GM12891 (cell line): ENCODE results near the gene ADAM29.

Experiments used
- PAX5 ChIP-seq: IDR thresholded peaks from 2 replicates; pipeline ENCODE4 v1.6.1; 2011; ENCODE audit warnings: low read length, moderate library complexity, mild to moderate bottlenecking; ENCODE audit not compliant: insufficient read depth, severe bottlenecking
- POLR2A ChIP-seq: IDR thresholded peaks from 2 replicates; pipeline ENCODE4 v1.6.1; 2011; ENCODE audit warnings: low read depth, low read length, control low read depth
- POLR2AphosphoS5 ChIP-seq: IDR thresholded peaks from 2 replicates; pipeline ENCODE4 v1.6.1; 2011; ENCODE audit warnings: low read depth, low read length, control low read depth
- POU2F2 ChIP-seq: IDR thresholded peaks from 2 replicates; pipeline ENCODE4 v1.6.1; 2011; ENCODE audit warnings: low read depth, mild to moderate bottlenecking, control low read depth, low read length, moderate library complexity
- TAF1 ChIP-seq: IDR thresholded peaks from 2 replicates; pipeline ENCODE4 v1.6.1; 2011; ENCODE audit warnings: low read depth, low read length, control low read depth

DNA sequence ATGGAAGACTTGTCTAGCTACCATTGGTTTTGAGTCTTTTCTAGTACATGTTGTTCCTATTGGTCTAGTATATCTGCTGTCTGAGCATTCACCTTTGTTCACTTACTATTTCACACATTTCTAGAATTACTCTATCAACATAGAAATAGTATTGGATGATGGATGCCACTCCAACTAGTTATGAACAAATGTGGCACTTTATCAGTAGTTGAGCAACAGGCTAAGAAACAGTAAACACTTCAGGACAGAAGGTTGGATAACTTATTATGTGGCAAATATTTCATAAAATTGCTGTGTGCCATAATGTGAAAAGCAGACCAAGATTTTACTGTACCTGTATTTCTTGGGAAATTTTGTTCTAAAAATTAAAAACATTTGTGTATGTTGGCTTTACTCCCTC lies 46.8 kb upstream of the ADAM29 start:
- no peak for TF ChIP-seq POLR2A
- TF ChIP-seq POLR2AphosphoS5: no peak
- TF ChIP-seq PAX5: no peak
- no peak for TF ChIP-seq POU2F2
- TF ChIP-seq TAF1: no peak
